ENCODE results near the gene HDAC7. TPM values are rescaled to one million over a fixed set of nuclear protein-coding genes. Genes with fewer than 3 reads are reported as not detected.

HDAC7 gene
- total and polyA plus RNA-seq, 4 donors: 3.5 to 14.7 (median 7.2) TPM

GRCh38 chr12:47744778-47745436, 74.8 kb downstream of the HDAC7 start:
- 71% methylated on average over 8 of the region's 8 CpGs for WGBS
- H3K9me3 ChIP-seq (ENCODE audit: control insufficient read depth in 4 of 4, low read length in 3 of 4): no peaks in the 10 kb centered on the region
- no peaks in the 10 kb centered on the region for H3K4me1 ChIP-seq (ENCODE audit: control insufficient read depth in 4 of 4, insufficient read depth in 4 of 4, low read length in 3 of 4)
- no peak overlapping the region for H3K4me3 ChIP-seq (ENCODE audit: low read depth in 1 of 3, low read length in 3 of 3)
- no peaks in the 10 kb centered on the region for H3K27me3 ChIP-seq (ENCODE audit: control insufficient read depth in 4 of 4, insufficient read depth in 4 of 4, low read length in 3 of 4)
- no peak overlapping the region for H3K27ac ChIP-seq (ENCODE audit: low read depth in 1 of 2, low read length in 2 of 2)
- TF ChIP-seq JUND (IDR thresholded peaks at IDR 0.05): no peak
- no peak for TF ChIP-seq ZBTB33 (IDR thresholded peaks at IDR 0.05)
- TF ChIP-seq FOXA2 (IDR thresholded peaks at IDR 0.05): no peak
- TF ChIP-seq HNF4G (IDR thresholded peaks at IDR 0.05): no peak
- no peak for TF ChIP-seq FOXA1 (IDR thresholded peaks at IDR 0.05)
- TF ChIP-seq HNF4A (conservative IDR thresholded peaks at IDR 0.05): no peak
- TF ChIP-seq YY1 (IDR thresholded peaks at IDR 0.05): no peak
- no peak for TF ChIP-seq CTCF (IDR thresholded peaks at IDR 0.05; ENCODE audit: low read depth, low read length, missing input control)
- TF ChIP-seq TAF1 (conservative IDR thresholded peaks at IDR 0.05): no peak
- no peak for TF ChIP-seq NR2F2 (IDR thresholded peaks at IDR 0.05)
- no peak for TF ChIP-seq RXRA (IDR thresholded peaks at IDR 0.05)
- no peak for TF ChIP-seq MAX (IDR thresholded peaks at IDR 0.05)
- TF ChIP-seq ATF3 (IDR thresholded peaks at IDR 0.05): no peak
- no peaks in the 10 kb centered on the region for H3K36me3 ChIP-seq (ENCODE audit: control insufficient read depth in 4 of 4, insufficient read depth in 3 of 4, low read depth in 1 of 4, low read length in 3 of 4)
- DNase-seq (ENCODE audit: low spot score): no peak
- no peak overlapping the region for H3K9ac ChIP-seq (ENCODE audit: low read depth in 1 of 2, low read length in 2 of 2)

GRCh38 chr12:47744005-47744651, 75.6 kb downstream of the HDAC7 start:
- TF ChIP-seq RAD21 (IDR thresholded peaks at IDR 0.05): peak; percentile 71 to 83
- TF ChIP-seq JUND (IDR thresholded peaks at IDR 0.05): no peak
- peak; percentile 65 for TF ChIP-seq CTCF (IDR thresholded peaks at IDR 0.05; ENCODE audit: low read depth, low read length, missing input control)
- Histone ChIP-seq H3K4me1 (ENCODE audit: control insufficient read depth in 4 of 4, insufficient read depth in 4 of 4, low read length in 3 of 4) (no peaks in the 10 kb centered on the region), H3K36me3 (ENCODE audit: control insufficient read depth in 4 of 4, insufficient read depth in 3 of 4, low read depth in 1 of 4, low read length in 3 of 4) (no peaks in the 10 kb centered on the region), H3K27ac (ENCODE audit: low read depth in 1 of 2, low read length in 2 of 2) (no peak overlapping the region), H3K9me3 (ENCODE audit: control insufficient read depth in 4 of 4, low read length in 3 of 4) (no peaks in the 10 kb centered on the region), H3K4me3 (ENCODE audit: low read depth in 1 of 3, low read length in 3 of 3) (no peak overlapping the region), H3K27me3 (ENCODE audit: control insufficient read depth in 4 of 4, insufficient read depth in 4 of 4, low read length in 3 of 4) (no peaks in the 10 kb centered on the region), H3K9ac (ENCODE audit: low read depth in 1 of 2, low read length in 2 of 2) (no peak overlapping the region)
- DNase-seq (ENCODE audit: low spot score): peak; percentile 56
- 33% methylated on average over 10 of the region's 10 CpGs for WGBS

Measured in liver (tissue), 9 donors.